OCI-LY7 (cell line): ENCODE data around the gene MT3. TPM values are rescaled to one million over a fixed set of nuclear protein-coding genes. Genes with fewer than 3 reads are reported as not detected.

ENCODE experiments used
- BruUV-seq: library from RNA; stranded (reverse); fragments of 400-500 nt; replicated peaks from 2 replicates; lab custom pipeline; 2021; lab: Mats Ljungman, UMichigan
- CTCF ChIA-PET: fragments of 300-600 bp; sonication (Branson Sonifier 250); formaldehyde crosslinking; loops from one replicate; lab custom pipeline; 2022; ENCODE audit warnings: antibody characterized with exemption; ENCODE audit not compliant: unreplicated experiment; lab: Charles Lee
- POLR2A ChIA-PET: fragments of 300-600 bp; sonication (Branson Sonifier 250); formaldehyde crosslinking; loops from one replicate; lab custom pipeline; 2022; ENCODE audit warnings: antibody characterized with exemption; lab: Charles Lee
- DNase-seq: peaks from one replicate; pipeline ENCODE4 v3.0.0-alpha.2; 2015; ENCODE audit warnings: low spot score
- H2AFZ ChIP-seq: fragments of 200-600 bp; sonication (generic), shearing (Covaris generic); 2 replicates; pipeline ENCODE4 v1.6.1; 2014; ENCODE audit warnings: mild to moderate bottlenecking, antibody characterized with exemption, low read length, moderate library complexity
- H3K27ac ChIP-seq: fragments of 200-600 bp; sonication (generic); 2 replicates; pipeline ENCODE4 v1.5.1; 2014; ENCODE audit warnings: mixed run types, low read depth, mild to moderate bottlenecking, moderate library complexity, low read length, inconsistent platforms; ENCODE audit not compliant: poor library complexity, severe bottlenecking
- H3K36me3 ChIP-seq: fragments of 200-600 bp; sonication (generic); 2 replicates; pipeline ENCODE4 v1.6.1; 2014; ENCODE audit warnings: mild to moderate bottlenecking, antibody characterized with exemption, low read length, moderate library complexity, mixed read lengths; ENCODE audit not compliant: insufficient read depth
- H3K4me1 ChIP-seq: fragments of 200-600 bp; sonication (generic); 2 replicates; pipeline ENCODE4 v1.5.1; 2014; ENCODE audit warnings: mild to moderate bottlenecking, low read length; ENCODE audit not compliant: insufficient read depth, poor library complexity, severe bottlenecking
- H3K4me2 ChIP-seq: fragments of 200-600 bp; sonication (generic); 2 replicates; pipeline ENCODE4 v1.6.1; 2014; ENCODE audit warnings: mild to moderate bottlenecking, low read length
- H3K4me3 ChIP-seq: fragments of 200-600 bp; sonication (generic); 2 replicates; pipeline ENCODE4 v1.5.1; 2014; ENCODE audit warnings: mild to moderate bottlenecking, low read depth, low read length; ENCODE audit not compliant: poor library complexity, severe bottlenecking
- H3K79me2 ChIP-seq: fragments of 200-600 bp; sonication (generic); 2 replicates; pipeline ENCODE4 v1.6.1; 2016; ENCODE audit warnings: low read depth, mild to moderate bottlenecking, low read length, moderate library complexity, mixed read lengths; ENCODE audit not compliant: insufficient read depth
- H3K9me2 ChIP-seq: fragments of 200-600 bp; sonication (generic); 2 replicates; pipeline ENCODE4 v1.6.1; 2016; ENCODE audit warnings: mild to moderate bottlenecking, low read length, mixed read lengths; ENCODE audit not compliant: insufficient read depth
- H3K9me3 ChIP-seq: fragments of 200-600 bp; sonication (generic); 2 replicates; pipeline ENCODE4 v1.6.1; 2014; ENCODE audit warnings: mild to moderate bottlenecking, mixed run types, low read length, mixed read lengths
- H4K20me1 ChIP-seq: fragments of 200-600 bp; sonication (generic); 2 replicates; pipeline ENCODE4 v1.6.1; 2014; ENCODE audit warnings: mild to moderate bottlenecking, antibody characterized with exemption, low read length, moderate library complexity, mixed read lengths; ENCODE audit not compliant: insufficient read depth
- EZH2phosphoT487 ChIP-seq: fragments of 200-600 bp; sonication (generic); IDR thresholded peaks from 2 replicates; pipeline ENCODE4 v1.6.1; 2018; ENCODE audit warnings: low read depth, borderline replicate concordance, mild to moderate bottlenecking, mixed run types, antibody characterized with exemption, low read length, moderate library complexity, mixed read lengths
- intact Hi-C: fragments of 100-400 bp; cut with micrococcal nuclease; formaldehyde crosslinking; loops from one replicate; pipeline ENCODE4 v1.10.0; 2022; ENCODE audit not compliant: unreplicated experiment
- total RNA-seq, 2 experiments: library from RNA; depleted of rRNA in 1 of 2; stranded (reverse); fragments of >200 nt in 1 of 2; shearing (Covaris generic) in 1 of 2; gene quantifications; 2 replicates each; pipeline ENCODE4 v1.2.3, GENCODE V29; 2014 to 2022
- TF ChIP-seq, protein P1 (sequence below): fragments of 200-600 bp; sonication (generic); conservative IDR thresholded peaks from 2 replicates; pipeline ENCODE4 v1.5.1; 2014; ENCODE audit warnings: mild to moderate bottlenecking, antibody characterized with exemption, low read length, moderate library complexity, mixed read lengths

Gene MT3
- total RNA-seq, 2 experiments from 2014 or later: not detected

DNA sequence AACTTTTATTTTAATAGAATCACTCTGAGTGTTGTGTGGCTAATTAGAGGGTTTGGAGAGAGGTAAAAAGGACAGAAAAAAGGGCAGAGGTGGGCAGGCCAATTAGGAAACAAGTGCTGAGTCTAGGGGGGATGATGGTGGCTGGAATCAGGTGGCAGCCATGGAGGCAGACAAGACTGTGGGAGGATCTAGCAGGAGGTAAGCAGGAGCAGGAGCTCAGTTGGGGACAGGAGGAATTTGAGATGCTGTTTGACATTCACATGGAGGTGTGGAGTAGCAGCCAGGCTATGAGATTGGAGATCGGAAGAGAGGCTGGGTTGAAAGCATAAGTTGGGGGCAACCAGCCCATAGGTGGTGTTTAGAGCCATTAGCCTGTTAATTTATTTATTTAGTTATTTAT, 28.2 kb upstream of the MT3 start:
- no peak for DNase-seq
- ChIA-PET POLR2A (interaction anchor here (0.7 to 1.2 kb wide), 4 partner anchors 8 to 238 kb away, joined by 3 to 7 read pairs (median 4); no protein-coding TSS in a partner anchor), CTCF (no interaction called here)
- Histone ChIP-seq H2AFZ (no peak overlapping the region), H3K4me2 (no peak overlapping the region), H3K4me3 (no peak overlapping the region), H3K79me2 (no peaks in the 10 kb centered on the region), H3K36me3 (no peaks in the 10 kb centered on the region), H3K9me2 (no peaks in the 10 kb centered on the region), H4K20me1 (no peaks in the 10 kb centered on the region), H3K9me3 (no peaks in the 10 kb centered on the region), H3K4me1 (no peaks in the 10 kb centered on the region), H3K27ac (no peak overlapping the region)
- TF ChIP-seq, protein P1, sequence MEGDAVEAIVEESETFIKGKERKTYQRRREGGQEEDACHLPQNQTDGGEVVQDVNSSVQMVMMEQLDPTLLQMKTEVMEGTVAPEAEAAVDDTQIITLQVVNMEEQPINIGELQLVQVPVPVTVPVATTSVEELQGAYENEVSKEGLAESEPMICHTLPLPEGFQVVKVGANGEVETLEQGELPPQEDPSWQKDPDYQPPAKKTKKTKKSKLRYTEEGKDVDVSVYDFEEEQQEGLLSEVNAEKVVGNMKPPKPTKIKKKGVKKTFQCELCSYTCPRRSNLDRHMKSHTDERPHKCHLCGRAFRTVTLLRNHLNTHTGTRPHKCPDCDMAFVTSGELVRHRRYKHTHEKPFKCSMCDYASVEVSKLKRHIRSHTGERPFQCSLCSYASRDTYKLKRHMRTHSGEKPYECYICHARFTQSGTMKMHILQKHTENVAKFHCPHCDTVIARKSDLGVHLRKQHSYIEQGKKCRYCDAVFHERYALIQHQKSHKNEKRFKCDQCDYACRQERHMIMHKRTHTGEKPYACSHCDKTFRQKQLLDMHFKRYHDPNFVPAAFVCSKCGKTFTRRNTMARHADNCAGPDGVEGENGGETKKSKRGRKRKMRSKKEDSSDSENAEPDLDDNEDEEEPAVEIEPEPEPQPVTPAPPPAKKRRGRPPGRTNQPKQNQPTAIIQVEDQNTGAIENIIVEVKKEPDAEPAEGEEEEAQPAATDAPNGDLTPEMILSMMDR: no peak
- intact Hi-C loops: no loop called here
- BruUV-seq: no TSS peak

DNA sequence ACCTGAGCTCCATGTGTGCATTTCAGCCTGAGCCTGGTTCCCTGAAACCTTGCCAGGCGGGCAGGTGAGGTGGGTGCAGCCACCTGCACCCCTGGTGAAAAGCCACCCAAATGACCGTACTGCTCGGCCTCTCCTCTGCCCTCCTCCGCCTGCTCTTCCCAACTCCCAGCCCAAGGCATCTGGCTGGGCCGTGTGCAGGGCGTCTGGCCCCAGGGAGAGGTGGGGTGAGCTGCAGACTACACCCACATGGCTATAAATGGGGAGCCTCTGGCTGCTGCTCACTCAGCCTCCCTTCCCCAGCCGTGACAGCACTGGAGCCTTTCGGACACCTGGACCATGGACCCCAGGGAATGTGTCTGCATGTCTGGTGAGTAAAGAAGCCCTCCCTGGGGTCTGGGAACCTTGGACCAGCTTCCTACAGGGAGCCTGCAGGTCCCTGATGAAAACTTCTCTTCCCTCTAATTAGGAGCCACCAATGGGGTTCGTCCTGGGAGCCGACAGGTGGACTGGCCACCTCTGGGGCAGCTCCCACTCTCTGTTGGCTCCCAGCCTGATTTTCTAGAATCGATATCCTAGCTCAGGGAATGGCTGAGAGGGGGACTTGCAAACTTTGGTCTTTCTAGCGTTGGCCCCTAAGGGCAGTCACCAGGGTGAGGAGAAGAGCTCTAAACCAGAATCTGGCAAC, 24.4 kb upstream of the MT3 start, which contains the start of gene MT4:
MT4 (plus strand) TSS at position 281 of the 685 bp plus-strand sequence; CDS start at position 337, 56 bp downstream.
- Histone ChIP-seq H3K27ac (no peak within 1 kb of the TSS), H3K9me3 (no peaks in the 10 kb centered on the region), H3K4me3 (no peak within 1 kb of the TSS), H4K20me1 (no peaks in the 10 kb centered on the region), H3K79me2 (no peaks in the 10 kb centered on the region), H2AFZ (no peak within 1 kb of the TSS), H3K9me2 (no peaks in the 10 kb centered on the region), H3K36me3 (no peaks in the 10 kb centered on the region), H3K4me2 (no peak within 1 kb of the TSS), H3K4me1 (no peaks in the 10 kb centered on the region)
- CTCF ChIA-PET: no interaction called here
- DNase-seq: no peak
- POLR2A ChIA-PET: interaction anchor here (1.7 kb wide), 1 partner anchor 17 kb away, joined by 5 read pairs; no protein-coding TSS in a partner anchor
- TF ChIP-seq, protein P1: no peak
- BruUV-seq: no TSS peak
- intact Hi-C loops: no loop called here

DNA sequence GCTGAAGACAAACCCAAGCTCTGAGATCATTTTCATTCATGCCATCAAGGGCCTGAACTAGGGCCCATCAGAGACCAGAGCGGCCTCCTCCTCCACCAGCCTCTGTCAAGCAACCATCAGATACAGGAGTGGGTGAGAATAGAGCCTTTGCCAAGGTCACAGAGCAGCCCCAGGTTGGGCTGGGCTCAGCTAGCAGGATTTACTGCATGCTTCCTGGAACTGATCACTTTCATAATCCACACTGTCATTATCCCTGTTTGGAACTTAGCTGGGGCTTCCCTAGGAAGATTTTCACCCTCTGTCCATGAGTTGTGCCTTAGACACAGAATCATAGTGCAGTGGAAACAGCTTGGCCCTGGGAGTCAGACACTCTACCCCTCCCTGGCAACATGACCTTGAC, 19.4 kb upstream of the MT3 start:
- intact Hi-C loops: no loop called here
- H3K4me1 ChIP-seq: no peaks in the 10 kb centered on the region
- H3K9me3 ChIP-seq: no peaks in the 10 kb centered on the region; the same call in 1 of the 2 replicates
- CTCF ChIA-PET: no interaction called here
- TF ChIP-seq, protein P1: no peak
- TF ChIP-seq EZH2phosphoT487: no peak
- POLR2A ChIA-PET: interaction anchor here (0.9 kb wide), 1 partner anchor 9 kb away, joined by 3 read pairs; no protein-coding TSS in a partner anchor
- H2AFZ ChIP-seq: no peak overlapping the region
- H3K9me2 ChIP-seq: no peaks in the 10 kb centered on the region
- no peak overlapping the region for H3K4me2 ChIP-seq
- no peak for DNase-seq
- no peak overlapping the region for H3K27ac ChIP-seq
- no peak overlapping the region for H3K4me3 ChIP-seq
- no peaks in the 10 kb centered on the region for H4K20me1 ChIP-seq
- no peaks in the 10 kb centered on the region for H3K36me3 ChIP-seq
- BruUV-seq: no TSS peak
- H3K79me2 ChIP-seq: no peaks in the 10 kb centered on the region
